HG03159 (cell line): Measurements from ENCODE around the gene PHETA2.
"Not testable (repeated sequence)": the region's sequence is repeated elsewhere in the genome, so short reads cannot be mapped to it uniquely, and the experiment has no call there.

ENCODE experiments used
- ATAC-seq: cut with Tn5 transposase; IDR thresholded peaks from one replicate; pipeline ENCODE4 v1.9.1; 2021; ENCODE audit warnings: mild to moderate bottlenecking, moderate library complexity; ENCODE audit not compliant: unreplicated experiment

The PHETA2 gene

DNA sequence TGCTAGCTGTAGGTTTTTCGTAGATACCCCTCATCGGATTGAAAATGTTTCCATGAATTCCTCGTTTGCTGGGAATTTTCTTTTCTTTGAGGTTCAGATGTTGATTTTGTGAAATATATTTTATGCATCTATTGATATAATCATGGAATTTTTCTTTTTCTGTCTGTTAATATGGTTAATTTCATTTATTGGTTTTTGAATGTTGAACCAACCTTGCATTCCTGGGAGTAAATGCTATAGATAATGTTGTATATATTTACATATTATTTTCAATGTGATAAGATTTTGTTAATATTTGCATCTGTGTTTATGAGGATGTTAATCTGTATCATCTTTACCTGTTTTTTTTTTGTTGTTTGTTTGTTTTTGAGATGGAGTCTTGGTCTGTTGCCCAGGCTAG is 27.2 kb downstream of the PHETA2 start:
- no peak for ATAC-seq

DNA sequence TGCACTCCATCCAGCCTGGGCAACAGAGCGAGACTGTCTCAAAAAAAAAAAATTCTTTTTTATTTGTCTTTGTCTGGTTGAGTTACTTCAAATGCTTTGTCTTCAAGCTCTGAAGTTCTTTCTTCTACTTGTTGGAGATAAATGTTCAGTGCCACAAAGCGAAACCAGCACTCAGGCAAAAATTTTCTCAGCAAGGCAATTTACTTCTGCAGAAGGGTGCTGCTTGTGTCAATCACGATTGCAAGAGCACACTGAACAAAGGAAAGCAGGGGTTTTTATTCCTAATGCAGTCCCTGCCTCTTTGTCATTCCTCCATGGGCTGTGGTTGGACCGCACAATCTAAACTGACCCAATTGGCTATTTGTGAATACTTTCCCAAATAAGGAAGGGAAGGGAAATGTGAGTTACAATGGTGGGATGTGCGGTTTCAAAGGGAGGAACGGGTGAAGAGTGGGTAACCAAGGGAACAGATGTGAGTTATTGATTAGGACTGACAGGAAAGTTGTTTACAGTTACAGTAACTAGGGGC is 30.3 kb downstream of the PHETA2 start:
- not testable (repeated sequence) for ATAC-seq

DNA sequence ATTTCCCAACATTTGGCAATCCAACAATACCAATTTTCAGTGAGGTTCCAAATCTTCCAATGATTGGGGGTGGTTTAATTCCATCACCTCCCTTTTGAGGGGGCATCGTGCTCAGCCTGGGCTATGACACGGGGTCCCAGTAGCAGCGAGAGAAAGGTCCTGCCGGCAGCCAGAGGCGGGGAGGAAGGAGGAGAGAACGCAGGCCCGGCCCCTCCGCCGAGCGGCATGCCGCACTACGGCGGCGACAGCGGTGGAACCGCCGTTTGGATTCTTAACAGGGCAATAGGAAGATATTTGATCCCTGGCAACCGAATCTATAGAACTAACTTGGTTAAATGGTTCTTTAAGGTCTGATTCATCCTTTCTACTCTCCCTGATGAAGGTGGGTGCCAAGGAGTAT is 34.8 kb downstream of the PHETA2 start:
- no peak for ATAC-seq

DNA sequence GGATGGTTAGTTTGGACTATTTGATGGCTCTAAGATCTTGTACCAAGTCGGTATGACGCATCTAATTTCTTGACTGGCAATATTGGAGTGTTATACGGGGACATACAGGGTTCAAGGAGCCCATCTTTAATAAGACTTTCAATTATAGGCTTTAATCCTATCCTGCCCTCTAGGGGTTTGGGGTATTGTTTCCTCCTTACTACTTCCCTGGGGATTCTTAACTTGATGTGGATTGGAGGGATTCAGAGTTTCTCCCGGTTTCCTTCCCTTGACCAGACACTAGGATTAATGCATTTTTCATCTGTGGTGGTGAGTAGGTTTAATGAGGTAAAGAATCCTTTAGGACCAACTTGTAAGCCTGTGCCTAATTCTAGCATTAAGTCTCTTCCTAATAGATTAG is 37.8 kb downstream of the PHETA2 start:
- no peak for ATAC-seq

DNA sequence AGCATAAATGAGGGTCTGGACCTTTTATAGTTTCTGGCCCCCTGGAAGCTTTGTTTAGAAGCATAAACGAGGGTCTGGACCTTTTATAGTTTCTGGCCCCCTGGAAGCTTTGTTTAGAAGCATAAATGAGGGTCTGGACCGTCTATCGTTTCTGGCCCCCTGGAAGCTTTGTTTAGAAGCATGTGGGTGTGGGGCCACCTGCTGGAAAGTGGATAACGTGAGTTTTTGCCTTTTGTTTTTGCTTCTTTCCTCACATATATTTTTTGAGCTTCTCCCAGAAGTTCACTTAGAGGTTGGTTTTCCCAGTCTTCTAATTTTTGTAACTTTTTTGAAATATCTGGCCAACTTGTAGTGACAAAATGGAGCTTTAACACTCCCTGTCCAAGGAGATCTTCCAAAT is 38.7 kb downstream of the PHETA2 start:
- not testable (repeated sequence) for ATAC-seq

DNA sequence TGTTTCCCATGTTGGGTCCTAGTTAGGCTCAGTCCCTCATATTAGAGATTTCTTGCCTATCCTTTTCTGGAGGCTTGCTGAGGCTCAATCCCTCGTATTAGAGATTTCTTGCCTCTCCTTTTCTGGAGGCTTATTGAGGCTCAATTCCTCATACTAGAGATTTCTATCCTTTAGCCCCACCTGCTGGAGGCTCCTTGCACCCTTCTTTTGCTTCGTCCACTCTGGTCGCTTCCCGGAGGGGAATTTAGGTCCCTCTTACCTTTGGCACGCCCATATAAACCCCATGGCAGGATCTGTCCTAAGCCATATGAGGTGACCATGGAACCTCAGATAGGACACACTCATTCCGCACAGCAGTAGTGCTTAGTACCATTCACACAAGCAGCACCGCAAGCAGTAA is 40.7 kb downstream of the PHETA2 start:
- ATAC-seq = no peak

DNA sequence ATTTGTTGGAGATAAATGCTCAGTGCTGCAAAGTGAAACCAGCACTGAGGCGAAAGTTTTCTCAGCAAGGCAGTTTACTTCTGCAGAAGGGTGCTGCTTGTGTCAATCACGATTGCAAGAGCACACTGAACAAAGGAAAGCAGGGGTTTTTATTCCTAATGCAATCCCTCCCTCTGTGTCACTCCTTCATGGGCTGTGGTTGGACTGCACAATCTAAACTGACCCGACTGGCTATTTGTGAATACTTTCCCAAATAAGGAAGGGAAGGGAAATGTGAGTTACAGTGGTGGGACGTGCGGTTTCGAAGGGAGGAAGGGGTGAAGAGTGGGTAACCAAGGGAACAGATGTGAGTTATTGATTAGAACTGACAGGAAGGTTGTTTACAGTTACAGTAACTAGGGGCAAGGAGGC is 41.4 kb downstream of the PHETA2 start:
- ATAC-seq = not testable (repeated sequence)

DNA sequence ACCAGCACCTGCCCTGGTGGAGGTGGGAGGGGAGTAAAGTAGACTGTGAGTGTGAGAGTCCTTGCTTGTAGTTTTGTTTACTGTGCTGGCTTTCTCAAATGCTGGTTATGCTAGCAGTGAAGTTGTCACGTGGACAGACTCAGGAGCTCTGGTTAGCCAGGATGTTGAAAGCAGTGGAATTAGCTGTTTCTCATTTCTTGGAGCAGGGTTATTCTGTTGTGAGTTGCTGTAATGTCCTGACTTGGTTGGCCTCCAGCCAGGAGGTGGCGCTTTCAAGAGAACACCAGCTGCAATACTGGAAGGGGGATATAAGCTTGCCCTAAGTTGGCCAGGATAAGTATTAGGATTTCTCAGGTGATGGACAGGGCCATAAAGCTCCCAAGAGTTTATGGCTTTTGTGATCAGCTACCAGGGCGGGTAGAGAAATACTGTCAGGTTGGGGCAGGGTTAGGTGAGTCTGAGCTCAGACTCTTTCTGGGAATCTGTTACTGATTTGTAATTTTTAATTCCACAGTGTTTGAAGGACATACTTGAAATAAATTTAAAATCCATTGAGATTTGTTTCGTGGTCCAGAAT is 42.9 kb downstream of the PHETA2 start:
- no peak for ATAC-seq

DNA sequence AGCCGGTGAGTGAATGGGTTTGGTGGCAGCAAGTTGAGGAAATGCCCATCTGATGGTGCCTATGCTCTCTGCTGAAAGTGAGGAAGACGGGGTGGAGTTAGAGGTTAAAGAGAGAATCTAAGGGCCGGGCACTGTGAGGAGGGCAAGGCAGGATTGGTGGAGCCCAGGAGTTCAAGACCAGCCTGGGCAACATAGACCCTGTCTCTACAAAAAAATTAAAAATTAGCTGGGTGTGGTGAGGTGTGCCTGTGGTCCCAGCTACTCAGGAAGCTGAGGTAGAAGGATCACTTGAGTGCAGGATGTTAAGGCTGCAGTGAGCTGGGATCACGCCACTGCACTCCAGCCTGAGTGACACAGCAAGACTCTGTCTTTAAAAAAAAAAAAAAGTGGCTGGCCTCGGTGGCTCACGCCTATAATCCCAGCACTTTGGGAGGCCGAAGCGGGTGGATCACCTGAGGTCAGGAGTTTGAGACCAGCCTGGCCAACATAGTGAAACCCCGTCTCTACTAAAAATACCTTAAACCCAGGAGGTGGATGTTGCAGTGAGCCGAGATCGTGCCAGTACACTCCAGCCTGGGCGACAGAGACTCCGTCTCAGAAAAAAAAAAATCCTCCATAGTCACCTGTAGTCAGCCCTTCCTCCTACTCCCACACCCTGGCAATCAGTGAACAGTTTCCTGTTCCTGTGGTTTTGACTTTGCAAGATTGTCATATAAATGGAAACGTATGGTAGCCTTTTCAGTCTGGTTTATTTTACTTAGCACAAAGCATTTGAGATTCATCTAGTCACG is 46.4 kb downstream of the PHETA2 start:
- ATAC-seq = not testable (repeated sequence)

DNA sequence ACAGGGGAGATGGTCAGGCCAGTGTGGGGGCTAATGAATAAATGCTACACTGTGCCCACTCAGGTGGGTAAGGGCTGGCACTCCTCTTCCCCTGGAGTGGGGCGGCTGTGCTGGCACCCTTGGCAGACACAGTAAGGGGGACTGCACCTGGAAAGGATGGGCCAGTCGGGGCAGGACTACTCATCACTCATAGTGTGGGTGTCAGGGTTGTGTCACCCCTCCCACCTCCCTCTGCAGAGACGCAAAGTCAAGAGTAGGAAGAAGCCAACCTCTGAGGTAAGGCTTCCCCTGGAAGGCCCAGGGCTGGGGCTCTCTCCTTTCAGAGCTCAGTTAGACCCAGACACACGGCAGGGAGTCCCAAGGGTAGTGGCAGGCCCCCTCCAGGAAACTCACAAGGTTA is 49.5 kb downstream of the PHETA2 start:
- ATAC-seq = not testable (repeated sequence)

DNA sequence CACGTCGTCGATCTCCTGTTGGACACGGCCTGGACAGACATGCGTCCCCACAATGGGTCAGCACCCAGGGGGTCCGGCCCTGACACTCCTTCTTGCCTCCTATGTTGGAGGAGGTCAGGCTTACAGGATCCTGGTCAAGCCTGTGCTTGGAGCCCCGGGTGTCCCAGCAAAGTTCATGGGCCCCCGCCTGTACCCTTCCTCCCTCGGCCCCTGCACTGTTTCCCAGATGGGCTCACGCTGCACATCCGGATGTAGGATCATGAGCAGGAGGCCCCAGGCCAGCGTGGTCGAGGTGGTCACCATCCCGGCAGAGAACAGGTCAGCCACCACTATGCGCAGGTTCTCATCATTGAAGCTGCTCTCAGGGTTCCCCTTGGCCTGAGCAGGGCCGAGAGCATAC is 53.6 kb downstream of the PHETA2 start:
- ATAC-seq = no peak

DNA sequence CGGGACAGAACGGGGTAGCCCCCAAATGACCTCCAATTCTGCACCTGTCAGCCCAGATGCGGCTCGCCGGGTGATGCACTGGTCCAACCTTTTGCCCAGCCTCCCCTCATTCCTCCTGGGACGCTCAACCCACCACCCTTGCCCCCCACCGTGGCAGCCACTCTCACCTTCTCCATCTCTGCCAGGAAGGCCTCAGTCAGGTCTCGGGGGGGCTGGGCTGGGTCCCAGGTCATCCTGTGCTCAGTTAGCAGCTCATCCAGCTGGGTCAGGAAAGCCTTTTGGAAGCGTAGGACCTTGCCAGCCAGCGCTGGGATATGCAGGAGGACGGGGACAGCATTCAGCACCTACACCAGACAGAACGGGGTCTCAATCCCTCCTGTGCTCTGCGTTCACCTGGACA is 54.0 kb downstream of the PHETA2 start:
- ATAC-seq = not testable (repeated sequence)
